ENCODE results near the gene RARG.
"Not testable (repeated sequence)": the region's sequence is repeated elsewhere in the genome, so short reads cannot be mapped to it uniquely, and the experiment has no call there.

Gene RARG

GRCh38 chr12:53211476-53212381 lies 20.3 kb downstream of the RARG start:
- H3K9me3 Mint-ChIP-seq = no peaks in the 10 kb centered on the region
- H3K36me3 Mint-ChIP-seq = peaks cover 86% of the 10 kb centered on the region
- no peak for ATAC-seq
- no peak overlapping the region for H3K4me3 Mint-ChIP-seq
- H3K4me1 Mint-ChIP-seq = peaks cover 91% of the 10 kb centered on the region
- DNase-seq (ENCODE audit: low spot score in 2 of 2) = no peak
- peak overlapping the region; percentile 69 for H3K27ac Mint-ChIP-seq

- DNase-seq (ENCODE audit: low spot score in 2 of 2) = no peak
- Mint-ChIP-seq H3K27ac (no peak overlapping the region), H3K4me3 (no peak overlapping the region), H3K4me1 (peaks cover 91% of the 10 kb centered on the region), H3K36me3 (peaks cover 86% of the 10 kb centered on the region), H3K9me3 (no peaks in the 10 kb centered on the region)
- no peak for ATAC-seq
These were observed 21.2 kb downstream of the RARG start for GRCh38 chr12:53210843-53211242.

- Mint-ChIP-seq H3K9me3 (no peaks in the 10 kb centered on the region), H3K4me3 (peak overlapping the region; percentile 85), H3K4me1 (peaks cover 91% of the 10 kb centered on the region), H3K27ac (peak overlapping the region; percentile 83), H3K36me3 (peaks cover 86% of the 10 kb centered on the region)
- ATAC-seq (peak; percentile 19), DNase-seq (ENCODE audit: low spot score in 2 of 2) (no peak)
These were observed 23.0 kb downstream of the RARG start for GRCh38 chr12:53208877-53209463.

- Mint-ChIP-seq H3K4me3 (peak overlapping the region; percentile 85), H3K4me1 (peaks cover 90% of the 10 kb centered on the region), H3K27ac (peak overlapping the region; percentile 83), H3K36me3 (peaks cover 86% of the 10 kb centered on the region), H3K9me3 (no peaks in the 10 kb centered on the region)
- ATAC-seq (no peak), DNase-seq (ENCODE audit: low spot score in 2 of 2) (no peak)
These were observed 23.6 kb downstream of the RARG start for GRCh38 chr12:53208435-53208834.

GRCh38 chr12:53207042-53207441 lies 25.0 kb downstream of the RARG start, which contains the start of gene ITGB7:
Gene ITGB7 (minus strand): TSS chr12:53207251. CDS start chr12:53200443, 6,808 bp downstream.
- peak; percentile 81 for ATAC-seq
- peak; percentile 49 to 79 for DNase-seq (ENCODE audit: low spot score in 2 of 2)
- H3K27ac Mint-ChIP-seq = peak within 1 kb of the TSS; percentile 83
- H3K4me1 Mint-ChIP-seq = peaks cover 86% of the 10 kb centered on the region
- H3K36me3 Mint-ChIP-seq = peaks cover 82% of the 10 kb centered on the region
- no peaks in the 10 kb centered on the region for H3K9me3 Mint-ChIP-seq
- peak within 1 kb of the TSS; percentile 85 for H3K4me3 Mint-ChIP-seq

- Mint-ChIP-seq H3K27ac (peak overlapping the region; percentile 83), H3K4me3 (peak overlapping the region; percentile 85), H3K36me3 (peaks cover 81% of the 10 kb centered on the region), H3K4me1 (peaks cover 86% of the 10 kb centered on the region), H3K9me3 (no peaks in the 10 kb centered on the region)
- DNase-seq (ENCODE audit: low spot score in 2 of 2) = peak; percentile 57 to 89
- ATAC-seq = peak; percentile 92
These were observed 26.1 kb downstream of the RARG start for GRCh38 chr12:53205747-53206419.

- H3K4me3 Mint-ChIP-seq = peak overlapping the region; percentile 85
- peaks cover 89% of the 10 kb centered on the region for H3K4me1 Mint-ChIP-seq
- H3K9me3 Mint-ChIP-seq = no peaks in the 10 kb centered on the region
- H3K36me3 Mint-ChIP-seq = peaks cover 83% of the 10 kb centered on the region
- ATAC-seq (no peak), DNase-seq (ENCODE audit: low spot score in 2 of 2) (no peak)
- H3K27ac Mint-ChIP-seq = peak overlapping the region; percentile 83
These were observed 27.7 kb downstream of the RARG start for GRCh38 chr12:53204351-53204750.

GRCh38 chr12:53202316-53202715 lies 29.7 kb downstream of the RARG start:
- not testable (repeated sequence) for DNase-seq (ENCODE audit: low spot score in 2 of 2); H3K27ac Mint-ChIP-seq; H3K4me3 Mint-ChIP-seq; ATAC-seq; H3K9me3 Mint-ChIP-seq
- Mint-ChIP-seq H3K4me1 (peaks cover 84% of the 10 kb centered on the region), H3K36me3 (peaks cover 92% of the 10 kb centered on the region)

GRCh38 chr12:53201639-53202038 lies 30.4 kb downstream of the RARG start:
- Mint-ChIP-seq H3K36me3 (peaks cover 92% of the 10 kb centered on the region), H3K4me3 (peak overlapping the region; percentile 69), H3K4me1 (peaks cover 83% of the 10 kb centered on the region), H3K9me3 (no peaks in the 10 kb centered on the region), H3K27ac (peak overlapping the region; percentile 80)
- ATAC-seq (no peak), DNase-seq (ENCODE audit: low spot score in 2 of 2) (no peak)

- Mint-ChIP-seq H3K9me3 (no peaks in the 10 kb centered on the region), H3K36me3 (peaks cover 92% of the 10 kb centered on the region), H3K4me3 (peak overlapping the region; percentile 69), H3K4me1 (peaks cover 82% of the 10 kb centered on the region), H3K27ac (peak overlapping the region; percentile 80)
- no peak for ATAC-seq
- no peak for DNase-seq (ENCODE audit: low spot score in 2 of 2)
These were observed 30.9 kb downstream of the RARG start for GRCh38 chr12:53201177-53201541.

GRCh38 chr12:53200458-53201176 lies 31.4 kb downstream of the RARG start:
- Mint-ChIP-seq H3K27ac (peak overlapping the region; percentile 80), H3K4me3 (peak overlapping the region; percentile 69), H3K4me1 (peaks cover 80% of the 10 kb centered on the region), H3K36me3 (peaks cover 92% of the 10 kb centered on the region), H3K9me3 (no peaks in the 10 kb centered on the region)
- ATAC-seq = peak; percentile 47
- DNase-seq (ENCODE audit: low spot score in 2 of 2) = no peak

- peaks cover 92% of the 10 kb centered on the region for H3K36me3 Mint-ChIP-seq
- H3K4me3 Mint-ChIP-seq = peak overlapping the region; percentile 69
- peaks cover 80% of the 10 kb centered on the region for H3K4me1 Mint-ChIP-seq
- ATAC-seq (peak; percentile 9), DNase-seq (ENCODE audit: low spot score in 2 of 2) (no peak)
- H3K9me3 Mint-ChIP-seq = no peaks in the 10 kb centered on the region
- peak overlapping the region; percentile 80 for H3K27ac Mint-ChIP-seq
These were observed 31.9 kb downstream of the RARG start for GRCh38 chr12:53200107-53200457.

GRCh38 chr12:53199700-53200099 lies 32.3 kb downstream of the RARG start:
- Mint-ChIP-seq H3K4me3 (peak overlapping the region; percentile 69), H3K9me3 (no peaks in the 10 kb centered on the region), H3K4me1 (peaks cover 77% of the 10 kb centered on the region)

GRCh38 chr12:53198486-53199110 lies 33.4 kb downstream of the RARG start:
- Mint-ChIP-seq H3K9me3 (no peaks in the 10 kb centered on the region), H3K27ac (peak overlapping the region; percentile 71), H3K4me3 (peak overlapping the region; percentile 41), H3K36me3 (peaks cover 92% of the 10 kb centered on the region), H3K4me1 (peaks cover 72% of the 10 kb centered on the region)
- ATAC-seq = peak; percentile 42
- DNase-seq (ENCODE audit: low spot score in 2 of 2) = no peak

More at GRCh38 chr12:53199700-53200099, 32.3 kb downstream of the RARG start:
- Mint-ChIP-seq H3K27ac (no peak overlapping the region), H3K36me3 (peaks cover 92% of the 10 kb centered on the region)
- DNase-seq (ENCODE audit: low spot score in 2 of 2) (no peak), ATAC-seq (no peak)
